Occipital lobe (tissue), 2 donors: ENCODE results near the gene POGLUT2. TPM values are rescaled to one million over a fixed set of nuclear protein-coding genes. Genes with fewer than 3 reads are reported as not detected.

Experiments
- DNase-seq: peaks from one replicate; lab custom pipeline; 2025; lab: John Stamatoyannopoulos, UW
- total RNA-seq: library from RNA; depleted of rRNA; stranded (reverse); fragments of >200 nt; gene quantifications from one replicate; pipeline ENCODE4 v1.2.3, GENCODE V29; 2014

POGLUT2 gene
- total RNA-seq, 1 donor from 2014 or later = 11.5 TPM

- no peak for DNase-seq
Measured at GRCh38 chr13:102769679-102770078, 29.1 kb downstream of the POGLUT2 start.

GRCh38 chr13:102768909-102769308 lies 29.9 kb downstream of the POGLUT2 start:
- DNase-seq = no peak

GRCh38 chr13:102763741-102764140 lies 35.0 kb downstream of the POGLUT2 start:
- DNase-seq = no peak

- no peak for DNase-seq
Measured at GRCh38 chr13:102761071-102761470, 37.7 kb downstream of the POGLUT2 start.

- DNase-seq = no peak
Measured at GRCh38 chr13:102758842-102759241, 39.9 kb downstream of the POGLUT2 start.

- no peak for DNase-seq
Measured at GRCh38 chr13:102757006-102757405, 41.8 kb downstream of the POGLUT2 start.

GRCh38 chr13:102751886-102752285 lies 46.9 kb downstream of the POGLUT2 start:
- DNase-seq = no peak

GRCh38 chr13:102742506-102742905 lies 56.3 kb downstream of the POGLUT2 start:
- no peak for DNase-seq

- no peak for DNase-seq
Measured at GRCh38 chr13:102742101-102742500, 56.7 kb downstream of the POGLUT2 start.

Other genes starting within 250 kb of the POGLUT2 start
- 68.9 TPM for gene TPP2, start 202.0 kb downstream of the POGLUT2 start, total RNA-seq
- not detected for gene METTL21C, start 103.9 kb downstream of the POGLUT2 start, total RNA-seq
- gene TEX30, start 25.2 kb downstream of the POGLUT2 start, total RNA-seq = 12.8 TPM
- 65.2 TPM for gene BIVM, start 143 bp upstream of the POGLUT2 start, total RNA-seq
- gene ERCC5, start 47.1 kb upstream of the POGLUT2 start, total RNA-seq = 70.0 TPM